ENCODE results near the gene NGFR. TPM values are rescaled to one million over a fixed set of nuclear protein-coding genes. Genes with fewer than 3 reads are reported as not detected.

The NGFR gene
- total and polyA plus RNA-seq, 9 of the 15 experiments (the other 6 are each of a cell fraction or from before 2014, with no cell fraction given): 0.07 to 0.23 (median 0.13) TPM; not detected in 4

DNA sequence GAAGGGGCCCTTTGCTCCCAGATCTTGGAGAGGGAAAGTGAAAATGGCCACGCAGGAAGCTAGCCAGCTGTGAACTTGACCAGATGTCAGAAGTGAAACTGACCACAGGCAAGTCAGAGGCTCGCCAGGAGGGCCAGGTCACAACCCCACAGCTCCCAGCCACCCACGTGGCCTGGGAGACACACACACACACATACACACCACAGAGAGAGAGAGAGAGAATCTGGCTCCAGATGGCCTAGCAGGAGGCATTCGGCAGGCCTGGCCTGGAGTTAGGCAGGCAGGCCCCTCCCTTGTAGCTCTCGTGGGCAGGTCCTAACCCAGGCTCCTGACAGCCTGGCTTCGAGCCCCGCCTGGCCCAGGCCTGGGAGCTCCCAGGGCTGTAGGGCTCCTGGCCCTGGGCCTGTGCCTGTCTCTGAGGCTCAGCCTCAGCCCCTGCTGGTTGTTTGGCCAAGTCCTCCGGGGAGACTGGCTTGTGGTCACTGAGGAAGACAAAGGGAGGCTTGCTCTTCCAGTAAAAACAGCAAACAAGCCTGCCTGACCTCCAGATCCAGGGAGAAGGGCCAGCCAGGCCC is 20.2 kb downstream of the NGFR start (continued):
- TF ChIP-seq, protein P1, sequence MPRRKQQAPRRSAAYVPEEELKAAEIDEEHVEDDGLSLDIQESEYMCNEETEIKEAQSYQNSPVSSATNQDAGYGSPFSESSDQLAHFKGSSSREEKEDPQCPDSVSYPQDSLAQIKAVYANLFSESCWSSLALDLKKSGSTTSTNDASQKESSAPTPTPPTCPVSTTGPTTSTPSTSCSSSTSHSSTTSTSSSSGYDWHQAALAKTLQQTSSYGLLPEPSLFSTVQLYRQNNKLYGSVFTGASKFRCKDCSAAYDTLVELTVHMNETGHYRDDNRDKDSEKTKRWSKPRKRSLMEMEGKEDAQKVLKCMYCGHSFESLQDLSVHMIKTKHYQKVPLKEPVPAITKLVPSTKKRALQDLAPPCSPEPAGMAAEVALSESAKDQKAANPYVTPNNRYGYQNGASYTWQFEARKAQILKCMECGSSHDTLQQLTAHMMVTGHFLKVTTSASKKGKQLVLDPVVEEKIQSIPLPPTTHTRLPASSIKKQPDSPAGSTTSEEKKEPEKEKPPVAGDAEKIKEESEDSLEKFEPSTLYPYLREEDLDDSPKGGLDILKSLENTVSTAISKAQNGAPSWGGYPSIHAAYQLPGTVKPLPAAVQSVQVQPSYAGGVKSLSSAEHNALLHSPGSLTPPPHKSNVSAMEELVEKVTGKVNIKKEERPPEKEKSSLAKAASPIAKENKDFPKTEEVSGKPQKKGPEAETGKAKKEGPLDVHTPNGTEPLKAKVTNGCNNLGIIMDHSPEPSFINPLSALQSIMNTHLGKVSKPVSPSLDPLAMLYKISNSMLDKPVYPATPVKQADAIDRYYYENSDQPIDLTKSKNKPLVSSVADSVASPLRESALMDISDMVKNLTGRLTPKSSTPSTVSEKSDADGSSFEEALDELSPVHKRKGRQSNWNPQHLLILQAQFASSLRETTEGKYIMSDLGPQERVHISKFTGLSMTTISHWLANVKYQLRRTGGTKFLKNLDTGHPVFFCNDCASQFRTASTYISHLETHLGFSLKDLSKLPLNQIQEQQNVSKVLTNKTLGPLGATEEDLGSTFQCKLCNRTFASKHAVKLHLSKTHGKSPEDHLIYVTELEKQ (CRISPR knock-in tag; IDR thresholded peaks at IDR 0.05): no peak
- no peak for TF ChIP-seq GATAD2B (IDR thresholded peaks at IDR 0.05; ENCODE audit: borderline replicate concordance)
- TF ChIP-seq, protein P2, sequence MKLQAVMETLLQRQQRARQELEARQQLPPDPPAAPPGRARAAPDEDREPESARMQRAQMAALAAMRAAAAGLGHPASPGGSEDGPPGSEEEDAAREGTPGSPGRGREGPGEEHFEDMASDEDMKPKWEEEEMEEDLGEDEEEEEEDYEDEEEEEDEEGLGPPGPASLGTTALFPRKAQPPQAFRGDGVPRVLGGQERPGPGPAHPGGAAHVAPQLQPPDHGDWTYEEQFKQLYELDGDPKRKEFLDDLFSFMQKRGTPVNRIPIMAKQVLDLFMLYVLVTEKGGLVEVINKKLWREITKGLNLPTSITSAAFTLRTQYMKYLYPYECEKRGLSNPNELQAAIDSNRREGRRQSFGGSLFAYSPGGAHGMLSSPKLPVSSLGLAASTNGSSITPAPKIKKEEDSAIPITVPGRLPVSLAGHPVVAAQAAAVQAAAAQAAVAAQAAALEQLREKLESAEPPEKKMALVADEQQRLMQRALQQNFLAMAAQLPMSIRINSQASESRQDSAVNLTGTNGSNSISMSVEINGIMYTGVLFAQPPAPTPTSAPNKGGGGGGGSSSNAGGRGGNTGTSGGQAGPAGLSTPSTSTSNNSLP (IDR thresholded peaks at IDR 0.05; ENCODE audit: borderline replicate concordance, low read depth, low read length): no peak
- TF ChIP-seq BDP1 (IDR thresholded peaks at IDR 0.05; ENCODE audit: insufficient read depth, insufficient read length): no peak
- TF ChIP-seq NBN (IDR thresholded peaks at IDR 0.05; ENCODE audit: low read depth): no peak
- no peak for TF ChIP-seq PTTG1 (tag; IDR thresholded peaks at IDR 0.05; ENCODE audit: low read depth)
- TF ChIP-seq, protein P3, sequence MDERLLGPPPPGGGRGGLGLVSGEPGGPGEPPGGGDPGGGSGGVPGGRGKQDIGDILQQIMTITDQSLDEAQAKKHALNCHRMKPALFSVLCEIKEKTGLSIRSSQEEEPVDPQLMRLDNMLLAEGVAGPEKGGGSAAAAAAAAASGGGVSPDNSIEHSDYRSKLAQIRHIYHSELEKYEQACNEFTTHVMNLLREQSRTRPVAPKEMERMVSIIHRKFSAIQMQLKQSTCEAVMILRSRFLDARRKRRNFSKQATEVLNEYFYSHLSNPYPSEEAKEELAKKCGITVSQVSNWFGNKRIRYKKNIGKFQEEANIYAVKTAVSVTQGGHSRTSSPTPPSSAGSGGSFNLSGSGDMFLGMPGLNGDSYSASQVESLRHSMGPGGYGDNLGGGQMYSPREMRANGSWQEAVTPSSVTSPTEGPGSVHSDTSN (CRISPR knock-in tag; IDR thresholded peaks at IDR 0.05; ENCODE audit: low read depth): no peak
- TF ChIP-seq, protein P3 (tag; conservative IDR thresholded peaks at IDR 0.05; ENCODE audit: low read depth): 0 out of 2 replicates have a peak, but pooled peaks have one; percentile 17
- TF ChIP-seq LEF1 (IDR thresholded peaks at IDR 0.05): no peak
- TF ChIP-seq ETV6 (IDR thresholded peaks at IDR 0.05; ENCODE audit: borderline replicate concordance in 1 of 2, low read depth in 2 of 2, low read length in 1 of 2): no peak
- no peak for TF ChIP-seq ETV6 (CRISPR knock-in tag; IDR thresholded peaks at IDR 0.05; ENCODE audit: borderline replicate concordance)
- TF ChIP-seq ZNF584 (CRISPR knock-in tag; IDR thresholded peaks at IDR 0.05; ENCODE audit: low read depth): peak; percentile 89
- TF ChIP-seq BRD9 (IDR thresholded peaks at IDR 0.05; ENCODE audit: low read depth, partially characterized antibody): no peak
- TF ChIP-seq, protein P4, sequence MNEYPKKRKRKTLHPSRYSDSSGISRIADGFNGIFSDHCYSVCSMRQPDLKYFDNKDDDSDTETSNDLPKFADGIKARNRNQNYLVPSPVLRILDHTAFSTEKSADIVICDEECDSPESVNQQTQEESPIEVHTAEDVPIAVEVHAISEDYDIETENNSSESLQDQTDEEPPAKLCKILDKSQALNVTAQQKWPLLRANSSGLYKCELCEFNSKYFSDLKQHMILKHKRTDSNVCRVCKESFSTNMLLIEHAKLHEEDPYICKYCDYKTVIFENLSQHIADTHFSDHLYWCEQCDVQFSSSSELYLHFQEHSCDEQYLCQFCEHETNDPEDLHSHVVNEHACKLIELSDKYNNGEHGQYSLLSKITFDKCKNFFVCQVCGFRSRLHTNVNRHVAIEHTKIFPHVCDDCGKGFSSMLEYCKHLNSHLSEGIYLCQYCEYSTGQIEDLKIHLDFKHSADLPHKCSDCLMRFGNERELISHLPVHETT (CRISPR knock-in tag; conservative IDR thresholded peaks at IDR 0.05 in 1 of 2, IDR thresholded peaks at IDR 0.05 in 1 of 2): peak in 1 of 2 experiments; percentile 76; a peak in 2 of 4 replicates
- peak; percentile 64 for TF ChIP-seq PHF20 (IDR thresholded peaks at IDR 0.05; ENCODE audit: partially characterized antibody)
- no peak for TF ChIP-seq BHLHE40 (IDR thresholded peaks at IDR 0.05; ENCODE audit: low read length)
- TF ChIP-seq TEAD2 (tag; IDR thresholded peaks at IDR 0.05): no peak
